ENCODE results near the gene RRP36. TPM values are rescaled to one million over a fixed set of nuclear protein-coding genes. Genes with fewer than 3 reads are reported as not detected.

The RRP36 gene
- polyA plus RNA-seq, 1 of the 3 experiments (the other 2 are of a cell fraction), result 60.5 TPM

- TF ChIP-seq SIN3A (IDR thresholded peaks at IDR 0.05; ENCODE audit: borderline replicate concordance, low read depth, low read length), result peak; percentile 74; the same call in 1 of the 2 replicates
- peak; percentile 91 for TF ChIP-seq CHD2 (IDR thresholded peaks at IDR 0.05; ENCODE audit: low read length, partially characterized antibody)
- peak; percentile 79; the same call in 1 of the 2 replicates for TF ChIP-seq ZBTB33 (IDR thresholded peaks at IDR 0.05; ENCODE audit: borderline replicate concordance, low read depth)
- TF ChIP-seq GABPA (IDR thresholded peaks at IDR 0.05; ENCODE audit: low read depth), result peak; percentile 34; the same call in 1 of the 2 replicates
Observed at GRCh38 chr6:43059168-43060033, 38.0 kb downstream of the RRP36 start, which contains the start of the genes KLC4 and MRPL2 (continued).

- CTCF ChIA-PET, result interaction anchor here (1.0 to 2.7 kb wide), 5 partner anchors 10 to 93 kb away, joined by 3 to 14 read pairs (median 4); partner anchors contain the start of gene PTK7
Observed at GRCh38 chr6:43060034-43060754, 38.8 kb downstream of the RRP36 start.

More at GRCh38 chr6:43060034-43060754, 38.8 kb downstream of the RRP36 start:
- Histone ChIP-seq H3K4me1 (ENCODE audit: control insufficient read depth in 1 of 2, insufficient read depth in 2 of 2, low read depth in 1 of 2, low read length in 1 of 2) (peaks cover 0 to 14% of the 10 kb centered on the region in 2 experiments; a peak in 2 of 4 replicates), H3K79me2 (ENCODE audit: insufficient read depth) (peaks cover 35% of the 10 kb centered on the region), H3F3A (replicated peaks; ENCODE audit: insufficient read depth) (peaks cover 7% of the 10 kb centered on the region), H3K27ac (ENCODE audit: low read depth in 2 of 2, low read length in 1 of 2) (peak overlapping the region; percentile 63 to 86; a peak in 3 of 4 replicates), H2AFZ (ENCODE audit: low read depth) (peak overlapping the region; percentile 85), H3K27me3 (ENCODE audit: insufficient read depth) (no peaks in the 10 kb centered on the region), H3K9me3 (no peaks in the 10 kb centered on the region), H3K4me2 (peak overlapping the region; percentile 91), H3K36me3 (replicated peaks in 1 of 2; ENCODE audit: control insufficient read depth in 1 of 2, insufficient read depth in 2 of 2, low read length in 1 of 2) (peaks cover 7 to 14% of the 10 kb centered on the region in 2 experiments), H3K9ac (peak overlapping the region; percentile 91), H3K9me2 (no peaks in the 10 kb centered on the region), H3K4me3 (ENCODE audit: low read depth in 2 of 2, low read length in 1 of 2) (peak overlapping the region; percentile 90 to 92), H4K20me1 (ENCODE audit: insufficient read depth) (no peaks in the 10 kb centered on the region)
- WGBS (ENCODE audit: low lambda C conversion rate), result 29% methylated on average over 10 of the region's 15 CpGs
- POLR2A ChIA-PET, result interaction anchor here (1.0 to 2.7 kb wide), 3 partner anchors 17 to 170 kb away, joined by 4 to 9 read pairs (median 6); partner anchors contain the start of genes KLHDC3, MEA1 and PTK7
- DNase-seq, result no peak
- TF ChIP-seq EP300 (IDR thresholded peaks at IDR 0.05; ENCODE audit: borderline replicate concordance in 1 of 2, low read depth in 1 of 2, low read length in 1 of 2), result no peak
- TF ChIP-seq JUND (IDR thresholded peaks at IDR 0.05), result no peak
- TF ChIP-seq SMC3 (IDR thresholded peaks at IDR 0.05; ENCODE audit: low read depth, low read length), result no peak
- no peak for TF ChIP-seq RCOR1 (IDR thresholded peaks at IDR 0.05; ENCODE audit: low read length)

All from SK-N-SH (cell line).